ENCODE data around the gene C16orf86.

The C16orf86 gene

DNA sequence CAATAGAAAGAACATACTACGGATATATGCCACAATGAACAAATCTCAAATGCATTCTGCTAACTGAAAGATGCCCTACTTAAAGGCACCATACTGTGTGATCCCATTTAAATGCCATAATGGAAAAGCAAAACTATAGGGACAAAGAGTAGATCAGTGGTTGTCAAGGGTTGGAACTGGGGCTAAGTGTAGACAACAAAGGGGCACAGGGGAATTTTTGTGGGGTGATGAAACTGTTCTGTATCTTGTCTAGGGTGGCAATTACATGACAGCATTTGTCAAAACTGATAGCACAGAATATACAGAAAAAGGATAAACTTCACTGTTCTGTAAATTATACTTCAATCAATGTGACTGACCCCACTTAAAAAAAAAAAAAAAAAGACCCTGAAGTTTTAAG is 34.8 kb downstream of the C16orf86 start:
- Histone ChIP-seq H3K36me3 (peaks cover 12% of the 10 kb centered on the region), H3K27me3 (ENCODE audit: insufficient read depth, low read depth, severe bottlenecking) (no peaks in the 10 kb centered on the region), H3K9me3 (ENCODE audit: severe bottlenecking) (peaks cover 7% of the 10 kb centered on the region), H3K4me3 (ENCODE audit: low read depth, low read length) (no peak overlapping the region), H3K27ac (no peak overlapping the region)
- TF ChIP-seq, protein P1, sequence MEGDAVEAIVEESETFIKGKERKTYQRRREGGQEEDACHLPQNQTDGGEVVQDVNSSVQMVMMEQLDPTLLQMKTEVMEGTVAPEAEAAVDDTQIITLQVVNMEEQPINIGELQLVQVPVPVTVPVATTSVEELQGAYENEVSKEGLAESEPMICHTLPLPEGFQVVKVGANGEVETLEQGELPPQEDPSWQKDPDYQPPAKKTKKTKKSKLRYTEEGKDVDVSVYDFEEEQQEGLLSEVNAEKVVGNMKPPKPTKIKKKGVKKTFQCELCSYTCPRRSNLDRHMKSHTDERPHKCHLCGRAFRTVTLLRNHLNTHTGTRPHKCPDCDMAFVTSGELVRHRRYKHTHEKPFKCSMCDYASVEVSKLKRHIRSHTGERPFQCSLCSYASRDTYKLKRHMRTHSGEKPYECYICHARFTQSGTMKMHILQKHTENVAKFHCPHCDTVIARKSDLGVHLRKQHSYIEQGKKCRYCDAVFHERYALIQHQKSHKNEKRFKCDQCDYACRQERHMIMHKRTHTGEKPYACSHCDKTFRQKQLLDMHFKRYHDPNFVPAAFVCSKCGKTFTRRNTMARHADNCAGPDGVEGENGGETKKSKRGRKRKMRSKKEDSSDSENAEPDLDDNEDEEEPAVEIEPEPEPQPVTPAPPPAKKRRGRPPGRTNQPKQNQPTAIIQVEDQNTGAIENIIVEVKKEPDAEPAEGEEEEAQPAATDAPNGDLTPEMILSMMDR (IDR thresholded peaks at IDR 0.05; ENCODE audit: low read depth, low read length) = no peak
- DNase-seq = no peak

DNA sequence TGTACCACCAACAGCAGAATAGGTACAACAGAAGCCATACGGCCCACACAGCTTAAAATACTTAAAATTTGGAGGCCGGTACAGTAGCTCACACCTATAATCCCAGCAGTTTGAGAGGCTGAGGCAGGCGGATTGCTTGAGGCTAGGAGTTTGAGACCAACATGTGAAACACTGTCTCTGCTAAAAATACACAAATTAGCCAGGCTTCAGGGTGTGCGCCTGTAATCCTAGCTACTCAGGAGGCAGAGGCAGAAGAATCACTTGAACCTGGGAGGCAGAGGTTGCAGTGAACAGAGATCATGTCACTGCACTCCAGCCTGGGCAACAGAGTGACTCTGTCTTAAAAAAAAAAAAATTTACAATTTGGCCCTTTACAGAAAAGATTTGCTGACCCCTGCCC is 35.5 kb downstream of the C16orf86 start:
- peaks cover 12% of the 10 kb centered on the region for H3K36me3 ChIP-seq
- no peak overlapping the region for H3K27ac ChIP-seq
- TF ChIP-seq, protein P1 (IDR thresholded peaks at IDR 0.05; ENCODE audit: low read depth, low read length) = no peak
- no peaks in the 10 kb centered on the region for H3K27me3 ChIP-seq (ENCODE audit: insufficient read depth, low read depth, severe bottlenecking)
- peaks cover 7% of the 10 kb centered on the region for H3K9me3 ChIP-seq (ENCODE audit: severe bottlenecking)
- no peak for DNase-seq
- H3K4me3 ChIP-seq (ENCODE audit: low read depth, low read length) = no peak overlapping the region

DNA sequence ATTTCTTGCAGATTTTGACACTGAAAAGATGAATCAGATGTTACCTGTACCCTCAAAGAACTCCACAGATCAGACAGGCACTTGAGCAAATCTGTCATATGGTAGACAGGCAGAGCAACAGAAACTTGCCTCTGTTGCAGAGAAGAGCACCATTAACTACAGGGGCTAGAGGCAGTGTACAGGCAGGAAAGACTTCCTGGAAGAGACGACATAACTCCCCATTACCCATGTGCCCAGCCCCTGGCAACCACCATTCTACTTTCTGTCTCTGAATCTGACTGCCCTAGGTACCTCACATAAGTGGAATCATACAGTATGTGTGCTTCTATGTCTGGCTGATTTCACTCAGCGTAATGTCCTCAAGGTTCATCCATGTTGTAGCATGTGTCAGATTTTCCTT is 37.0 kb downstream of the C16orf86 start:
- Histone ChIP-seq H3K9me3 (ENCODE audit: severe bottlenecking) (peaks cover 7% of the 10 kb centered on the region), H3K27ac (no peak overlapping the region), H3K36me3 (peaks cover 7% of the 10 kb centered on the region), H3K27me3 (ENCODE audit: insufficient read depth, low read depth, severe bottlenecking) (no peaks in the 10 kb centered on the region), H3K4me3 (ENCODE audit: low read depth, low read length) (no peak overlapping the region)
- TF ChIP-seq, protein P1 (IDR thresholded peaks at IDR 0.05; ENCODE audit: low read depth, low read length) = no peak
- no peak for DNase-seq

DNA sequence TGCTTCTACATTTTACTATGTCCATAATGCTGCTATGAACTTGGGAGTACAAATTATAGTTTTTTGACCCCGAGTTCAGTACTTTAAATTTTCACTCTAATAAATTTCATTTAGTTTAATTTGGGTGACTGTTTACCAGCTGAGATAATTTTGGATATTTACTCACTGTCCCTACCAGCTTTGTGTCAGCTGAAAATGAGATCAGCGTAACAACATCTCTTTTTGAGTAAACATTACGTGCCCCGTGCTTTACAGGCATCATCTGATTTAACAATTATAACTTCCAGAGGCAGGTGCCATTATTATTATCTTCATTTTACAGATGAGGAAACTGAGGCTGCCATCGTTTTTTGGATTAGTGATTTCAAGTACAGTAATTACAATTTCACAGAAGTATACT is 37.5 kb downstream of the C16orf86 start:
- H3K9me3 ChIP-seq (ENCODE audit: severe bottlenecking) = peaks cover 4% of the 10 kb centered on the region
- TF ChIP-seq, protein P1 (IDR thresholded peaks at IDR 0.05; ENCODE audit: low read depth, low read length) = no peak
- no peak for DNase-seq
- H3K36me3 ChIP-seq = peaks cover 4% of the 10 kb centered on the region
- H3K4me3 ChIP-seq (ENCODE audit: low read depth, low read length) = no peak overlapping the region
- H3K27ac ChIP-seq = no peak overlapping the region
- no peaks in the 10 kb centered on the region for H3K27me3 ChIP-seq (ENCODE audit: insufficient read depth, low read depth, severe bottlenecking)

DNA sequence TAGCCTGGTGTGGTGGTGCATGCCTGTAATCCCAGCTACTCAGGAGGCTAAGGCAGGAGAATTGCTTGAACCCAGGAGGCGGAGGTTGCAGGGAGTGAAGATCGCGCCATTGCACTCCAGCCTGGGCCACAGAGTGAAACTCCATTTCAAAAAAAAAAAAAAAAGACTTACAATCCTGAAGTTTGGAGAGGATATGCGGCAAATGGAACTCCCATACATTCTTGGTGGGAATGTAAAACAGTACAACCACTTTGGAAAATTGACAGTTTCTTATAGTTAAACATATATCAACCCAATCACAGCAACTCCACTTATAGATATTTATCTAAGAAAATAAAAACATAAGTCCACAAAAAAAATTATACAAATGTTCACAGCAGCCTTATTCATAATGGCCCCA is 40.6 kb downstream of the C16orf86 start:
- DNase-seq = no peak
- Histone ChIP-seq H3K36me3 (no peaks in the 10 kb centered on the region; the same call in 1 of the 2 replicates), H3K9me3 (ENCODE audit: severe bottlenecking) (no peaks in the 10 kb centered on the region), H3K27ac (no peak overlapping the region), H3K4me3 (ENCODE audit: low read depth, low read length) (no peak overlapping the region), H3K27me3 (ENCODE audit: insufficient read depth, low read depth, severe bottlenecking) (no peaks in the 10 kb centered on the region)
- TF ChIP-seq, protein P1 (IDR thresholded peaks at IDR 0.05; ENCODE audit: low read depth, low read length) = no peak

DNA sequence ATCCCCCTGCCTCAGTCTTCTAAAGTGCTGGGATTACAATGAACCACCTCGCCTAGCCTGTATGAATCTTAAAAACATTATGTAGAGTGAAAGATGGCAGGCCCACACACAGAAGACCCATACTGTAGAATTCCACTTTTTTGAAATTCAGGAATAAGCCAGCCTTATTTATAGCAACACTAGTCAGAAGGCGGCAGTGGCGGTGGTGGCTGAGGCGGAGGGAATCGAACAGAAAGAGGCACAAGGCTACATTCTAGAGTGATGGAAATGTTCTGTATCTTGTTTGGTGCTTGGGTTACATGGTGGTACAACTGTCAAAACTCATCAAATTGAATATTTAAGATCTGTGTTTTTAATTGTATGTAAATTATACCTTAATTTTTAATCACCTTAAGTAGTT is 41.2 kb downstream of the C16orf86 start:
- H3K27ac ChIP-seq = no peak overlapping the region
- TF ChIP-seq, protein P1 (IDR thresholded peaks at IDR 0.05; ENCODE audit: low read depth, low read length) = no peak
- no peak for DNase-seq
- H3K27me3 ChIP-seq (ENCODE audit: insufficient read depth, low read depth, severe bottlenecking) = no peaks in the 10 kb centered on the region
- no peak overlapping the region for H3K4me3 ChIP-seq (ENCODE audit: low read depth, low read length)
- H3K36me3 ChIP-seq = no peaks in the 10 kb centered on the region; the same call in 1 of the 2 replicates
- no peaks in the 10 kb centered on the region for H3K9me3 ChIP-seq (ENCODE audit: severe bottlenecking)
